HG03159 (cell line): ENCODE results near the gene SCGN.

Source experiments
- ATAC-seq: cut with Tn5 transposase; IDR thresholded peaks from one replicate; pipeline ENCODE4 v1.9.1; 2021; ENCODE audit warnings: mild to moderate bottlenecking, moderate library complexity; ENCODE audit not compliant: unreplicated experiment

Gene SCGN

GRCh38 chr6:25684565-25684964, 32.5 kb downstream of the SCGN start:
- ATAC-seq = no peak

- ATAC-seq = no peak
Measured at GRCh38 chr6:25685251-25685650, 33.2 kb downstream of the SCGN start.

GRCh38 chr6:25685896-25686295, 33.9 kb downstream of the SCGN start:
- ATAC-seq = no peak

GRCh38 chr6:25686856-25687255, 34.8 kb downstream of the SCGN start:
- ATAC-seq = no peak

- no peak for ATAC-seq
Measured at GRCh38 chr6:25689966-25690365, 38.0 kb downstream of the SCGN start.

- ATAC-seq = no peak
Measured at GRCh38 chr6:25691894-25692293, 39.9 kb downstream of the SCGN start.

GRCh38 chr6:25692472-25692871, 40.5 kb downstream of the SCGN start:
- no peak for ATAC-seq

GRCh38 chr6:25694366-25694765, 42.4 kb downstream of the SCGN start:
- no peak for ATAC-seq

GRCh38 chr6:25695671-25696070, 43.7 kb downstream of the SCGN start:
- ATAC-seq = no peak

- ATAC-seq = no peak
Measured at GRCh38 chr6:25697537-25698340, 45.7 kb downstream of the SCGN start.

- ATAC-seq = no peak
Measured at GRCh38 chr6:25698631-25699030, 46.6 kb downstream of the SCGN start.

- ATAC-seq = no peak
Measured at GRCh38 chr6:25699649-25700048, 47.6 kb downstream of the SCGN start.

- no peak for ATAC-seq
Measured at GRCh38 chr6:25700761-25701160, 48.7 kb downstream of the SCGN start.

- no peak for ATAC-seq
Measured at GRCh38 chr6:25701807-25702206, 49.8 kb downstream of the SCGN start.

GRCh38 chr6:25703005-25703404, 51.0 kb downstream of the SCGN start:
- no peak for ATAC-seq

GRCh38 chr6:25704001-25704400, 52.0 kb downstream of the SCGN start:
- ATAC-seq = no peak

- no peak for ATAC-seq
Measured at GRCh38 chr6:25706314-25707014, 54.4 kb downstream of the SCGN start.

- ATAC-seq = no peak
Measured at GRCh38 chr6:25709761-25710160, 57.7 kb downstream of the SCGN start.

- ATAC-seq = no peak
Measured at GRCh38 chr6:25710287-25710686, 58.3 kb downstream of the SCGN start.

- no peak for ATAC-seq
Measured at GRCh38 chr6:25713824-25714223, 61.8 kb downstream of the SCGN start.

- ATAC-seq = no peak
Measured at GRCh38 chr6:25714765-25715164, 62.8 kb downstream of the SCGN start.

- ATAC-seq = no peak
Measured at GRCh38 chr6:25715794-25716193, 63.8 kb downstream of the SCGN start.
